ENCODE results near the gene GLIPR1. TPM values are rescaled to one million over a fixed set of nuclear protein-coding genes. Genes with fewer than 3 reads are reported as not detected.
"Not testable (repeated sequence)": the region's sequence is repeated elsewhere in the genome, so short reads cannot be mapped to it uniquely, and the experiment has no call there.

The GLIPR1 gene
- total RNA-seq, 1 donor from 2014 or later = 1.3 TPM

DNA sequence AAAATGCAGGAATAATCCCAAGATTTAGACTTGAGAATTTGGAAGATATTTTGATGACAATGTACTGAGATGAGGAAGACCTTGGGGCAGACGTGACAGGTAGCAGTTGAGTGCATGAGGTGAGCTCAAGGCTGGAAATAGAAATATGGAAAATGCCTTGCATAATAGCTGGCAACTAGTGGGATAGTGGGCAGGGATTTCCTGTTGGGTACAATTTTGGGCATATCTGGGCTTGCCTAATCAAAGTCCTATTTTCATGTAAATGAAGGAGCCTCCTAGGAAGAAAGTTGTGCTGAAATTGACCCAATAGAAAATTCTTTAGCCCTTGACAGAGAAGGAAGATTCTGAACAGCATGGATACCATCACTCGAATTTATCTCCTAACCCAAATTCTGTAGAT lies 6.4 kb upstream of the GLIPR1 start:
- DNase-seq (ENCODE audit: low read depth in 2 of 2) = no peak

DNA sequence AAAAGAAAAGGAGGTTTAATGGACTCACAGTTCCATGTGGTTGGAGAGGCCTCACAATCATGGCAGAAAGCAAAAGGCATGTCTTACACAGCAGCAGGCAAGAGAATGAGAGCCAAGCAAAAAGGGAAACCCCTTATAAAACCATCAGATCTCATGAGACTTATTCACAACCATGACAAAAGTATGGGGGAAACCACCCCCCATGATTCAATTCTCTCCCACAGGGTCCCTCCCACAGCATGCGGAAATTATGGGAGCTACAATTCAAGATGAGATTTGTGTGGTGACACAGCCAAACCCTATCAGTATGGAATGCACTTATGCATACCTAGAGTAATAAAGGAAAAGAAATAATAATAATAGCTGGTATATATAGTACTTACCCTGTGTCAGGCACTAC lies 4.5 kb upstream of the GLIPR1 start:
- no peak for DNase-seq (ENCODE audit: low read depth in 2 of 2)

DNA sequence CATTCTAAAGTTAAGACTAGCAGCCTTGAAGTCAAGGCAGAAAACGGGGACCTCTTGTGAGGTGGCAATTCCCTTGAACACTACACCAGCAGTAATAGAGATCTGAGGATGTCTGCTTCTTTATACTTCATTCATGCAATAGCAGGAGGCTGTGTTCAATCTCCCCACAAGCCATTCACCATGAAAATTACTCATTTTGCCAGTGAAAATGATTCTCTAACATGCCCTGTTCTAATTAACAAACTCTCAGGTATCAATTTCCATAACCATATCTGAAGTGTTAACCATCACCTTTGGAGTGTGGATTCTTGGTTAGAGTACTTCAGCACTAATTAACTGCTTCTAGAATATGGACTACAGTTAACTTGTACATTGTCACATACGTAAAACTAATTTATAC lies 3.4 kb upstream of the GLIPR1 start:
- no peak for DNase-seq (ENCODE audit: low read depth in 2 of 2)

DNA sequence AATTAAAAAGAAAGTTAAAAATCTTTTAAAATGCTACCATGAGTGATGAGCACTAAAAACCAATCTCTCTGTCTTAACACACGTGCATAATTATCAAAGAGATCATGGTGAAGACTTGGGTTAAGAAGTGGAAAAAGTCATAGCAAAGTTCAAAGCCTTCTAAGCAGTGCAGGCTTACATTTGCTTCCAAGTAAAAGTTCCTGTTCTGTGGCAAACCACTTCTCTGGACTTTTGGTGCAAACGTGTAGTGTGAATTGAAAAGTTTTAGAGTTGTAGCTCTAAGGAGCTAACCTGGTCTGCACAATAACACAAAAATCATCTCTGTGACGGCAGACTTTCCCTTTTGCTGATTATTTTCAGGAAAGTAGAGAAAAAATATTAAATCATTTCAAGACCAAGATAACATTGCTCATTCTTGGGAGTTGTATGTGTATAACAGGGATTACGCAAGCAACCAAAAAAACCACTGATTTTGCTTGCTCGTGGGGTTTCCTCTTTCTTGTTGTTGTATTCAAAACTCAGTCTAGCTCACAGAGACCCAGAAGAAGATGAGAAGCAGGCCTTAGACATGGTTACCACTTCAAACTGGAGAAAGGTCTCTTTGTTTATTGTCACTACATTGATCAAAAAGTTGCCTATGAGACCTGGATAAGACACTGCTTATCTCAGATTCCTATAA lies 2.3 kb upstream of the GLIPR1 start:
- no peak for DNase-seq (ENCODE audit: low read depth in 2 of 2)

DNA sequence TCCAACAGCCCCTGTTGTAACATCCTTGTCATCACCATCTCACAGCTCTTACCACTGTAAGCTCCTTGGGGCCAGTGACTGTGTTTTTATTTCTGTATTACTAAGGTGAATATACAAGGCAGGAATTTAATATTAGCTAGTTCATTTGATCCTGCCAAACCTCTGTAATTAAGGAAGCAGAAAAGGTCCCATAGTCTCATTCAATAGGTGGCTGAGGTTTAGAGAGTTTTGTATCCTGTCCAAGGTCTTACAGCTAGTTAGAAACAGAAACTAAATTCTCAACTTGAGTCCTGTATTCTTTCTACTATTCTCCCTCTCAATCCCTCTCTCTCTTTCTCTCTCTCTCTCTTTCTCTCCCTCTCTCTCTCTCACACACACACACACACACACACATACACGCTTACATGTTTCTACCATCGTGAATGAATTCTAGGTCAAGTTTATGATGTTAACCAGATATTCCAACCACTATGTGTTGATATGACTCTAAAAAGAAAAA lies 543 bp upstream of the GLIPR1 start:
- DNase-seq (ENCODE audit: low read depth in 2 of 2) = peak in 1 of 2 donors; percentile 12

DNA sequence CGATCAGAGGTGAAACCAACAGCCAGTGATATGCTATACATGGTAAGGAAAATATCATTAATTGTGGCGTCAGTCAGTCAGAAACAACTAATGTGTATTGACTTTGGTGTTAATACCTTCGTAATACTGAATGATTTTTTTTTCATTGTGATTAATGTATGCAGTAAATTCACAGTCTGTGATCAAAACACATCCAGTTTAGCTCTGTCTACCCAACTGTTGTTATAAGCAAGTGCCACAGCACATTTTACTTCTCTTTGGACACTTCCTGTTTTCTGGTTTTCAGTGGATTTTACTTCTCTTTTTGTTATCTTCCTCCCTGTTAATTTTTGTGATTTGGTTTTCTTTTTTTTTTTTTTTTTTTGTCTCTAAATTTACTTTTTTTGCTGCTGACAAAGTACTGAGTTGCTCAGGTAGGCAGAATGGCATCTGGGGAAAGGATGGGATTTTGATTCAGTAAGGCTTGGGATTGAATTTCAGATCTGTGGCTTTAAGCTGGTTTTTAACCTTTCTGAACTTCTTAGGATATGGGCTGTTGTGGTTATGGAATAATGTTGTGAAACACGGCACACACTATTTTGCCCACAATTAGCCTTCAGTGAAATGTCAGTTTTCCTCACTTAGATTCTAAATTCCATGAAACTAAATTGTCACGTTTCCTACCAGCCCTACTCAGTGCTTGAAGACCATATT lies 604 bp downstream of the GLIPR1 start:
- peak in 1 of 2 donors; percentile 5 for DNase-seq (ENCODE audit: low read depth in 2 of 2)

DNA sequence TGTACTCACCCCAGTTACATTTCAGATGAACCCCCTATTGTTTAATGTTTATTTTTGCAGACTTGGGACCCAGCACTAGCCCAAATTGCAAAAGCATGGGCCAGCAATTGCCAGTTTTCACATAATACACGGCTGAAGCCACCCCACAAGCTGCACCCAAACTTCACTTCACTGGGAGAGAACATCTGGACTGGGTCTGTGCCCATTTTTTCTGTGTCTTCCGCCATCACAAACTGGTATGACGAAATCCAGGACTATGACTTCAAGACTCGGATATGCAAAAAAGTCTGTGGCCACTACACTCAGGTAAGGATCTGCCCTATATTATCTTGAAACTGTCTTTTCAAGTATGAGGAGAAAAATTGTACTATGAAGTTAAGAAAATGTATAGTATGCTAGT lies 1.2 kb downstream of the GLIPR1 start:
- no peak for DNase-seq (ENCODE audit: low read depth in 2 of 2)

DNA sequence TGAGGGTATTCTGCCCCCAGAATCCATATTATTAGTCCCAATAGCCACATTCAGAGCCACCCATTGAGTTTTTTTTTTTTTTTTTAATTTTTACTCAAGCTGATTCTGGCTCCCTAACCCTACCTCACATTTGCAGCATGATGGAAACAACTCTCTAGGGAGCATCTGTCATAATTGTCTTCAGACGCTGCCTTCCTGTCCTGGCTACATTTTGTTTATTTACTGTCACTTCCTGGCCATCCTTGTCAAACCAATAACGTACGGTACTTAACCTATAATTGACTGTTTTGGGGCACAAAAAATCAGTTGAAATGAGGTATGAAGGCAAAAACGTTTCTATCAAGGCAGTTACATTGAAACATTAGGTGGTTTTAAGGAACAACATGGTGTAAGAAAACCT lies 2.1 kb downstream of the GLIPR1 start:
- DNase-seq (ENCODE audit: low read depth in 2 of 2) = peak in 1 of 2 donors; percentile 17

DNA sequence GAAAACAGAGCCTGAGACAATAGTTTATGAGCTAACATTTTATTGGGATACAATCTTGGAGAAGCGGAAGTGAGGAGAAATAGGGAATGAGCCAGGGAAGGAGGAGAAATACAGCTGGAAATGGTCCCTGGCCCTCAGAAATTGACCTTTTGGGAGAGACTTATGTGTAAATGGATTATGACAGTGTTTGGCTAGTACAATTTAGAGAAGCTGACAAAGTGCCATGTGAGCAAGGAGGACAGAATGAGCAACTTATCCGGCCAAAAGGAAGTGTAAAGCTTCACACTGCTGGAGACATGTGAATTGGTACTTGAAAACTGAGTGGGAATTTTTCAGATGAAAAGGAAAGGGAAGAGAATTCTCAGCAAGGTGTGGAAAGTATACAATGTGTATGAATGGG lies 2.9 kb downstream of the GLIPR1 start:
- DNase-seq (ENCODE audit: low read depth in 2 of 2) = no peak

DNA sequence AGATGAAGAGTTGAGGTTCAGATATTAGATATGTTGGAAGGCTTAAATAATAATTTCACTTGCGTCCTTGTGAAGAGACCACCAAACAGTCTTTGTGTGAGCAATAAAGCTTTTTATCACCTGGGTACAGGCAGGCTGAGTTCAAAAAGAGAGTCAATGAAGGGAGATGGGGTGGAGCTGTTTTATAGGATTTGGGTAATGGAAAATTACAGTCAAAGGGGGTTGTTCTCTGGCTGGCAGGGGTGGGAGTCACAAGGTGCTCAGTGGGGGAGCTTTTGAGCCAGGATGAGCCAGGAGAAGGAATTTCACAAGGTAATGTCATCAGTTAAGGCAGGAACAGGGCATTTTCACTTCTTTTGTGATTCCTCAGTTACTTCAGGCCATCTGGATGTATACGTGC lies 3.9 kb downstream of the GLIPR1 start:
- DNase-seq (ENCODE audit: low read depth in 2 of 2) = not testable (repeated sequence)

DNA sequence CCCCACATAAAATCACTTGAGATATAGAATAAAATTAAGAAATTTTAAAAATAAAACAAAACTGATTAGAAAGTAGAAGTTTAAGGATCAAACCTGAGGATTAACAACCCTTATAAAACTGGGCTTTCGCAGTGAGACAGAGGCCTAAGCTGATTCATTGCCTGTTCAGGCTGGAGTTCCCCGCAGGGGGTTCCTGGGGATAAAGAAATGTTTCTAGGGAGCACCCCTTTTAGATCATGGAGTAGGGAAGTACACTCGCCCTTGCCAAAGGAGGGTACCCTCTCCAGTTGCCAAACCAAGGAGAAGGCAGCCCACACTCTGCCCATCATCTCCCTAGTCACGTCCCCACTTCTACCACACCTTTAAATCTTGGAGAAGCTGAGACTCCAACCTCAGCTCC lies 6.8 kb downstream of the GLIPR1 start:
- no peak for DNase-seq (ENCODE audit: low read depth in 2 of 2)

DNA sequence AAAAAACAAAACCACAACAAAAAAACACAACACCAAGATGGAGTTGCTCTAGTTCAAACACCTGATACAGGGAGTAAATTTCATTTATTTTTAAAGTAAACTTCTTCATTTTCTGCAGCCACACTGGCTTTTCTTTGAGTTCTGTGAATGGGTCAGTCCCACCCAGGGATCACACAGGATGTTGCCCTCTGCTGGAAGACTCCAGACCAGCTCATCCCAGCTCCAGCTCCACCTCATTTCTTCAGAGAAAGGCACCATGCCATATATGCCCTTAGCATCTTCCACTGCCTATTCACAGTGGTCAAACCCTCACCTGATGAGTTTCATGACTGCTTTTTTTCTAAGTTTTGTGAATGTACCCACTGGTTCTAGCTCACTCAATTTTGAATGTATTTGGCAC lies 8.0 kb downstream of the GLIPR1 start:
- DNase-seq (ENCODE audit: low read depth in 2 of 2) = peak in 1 of 2 donors; percentile 12

DNA sequence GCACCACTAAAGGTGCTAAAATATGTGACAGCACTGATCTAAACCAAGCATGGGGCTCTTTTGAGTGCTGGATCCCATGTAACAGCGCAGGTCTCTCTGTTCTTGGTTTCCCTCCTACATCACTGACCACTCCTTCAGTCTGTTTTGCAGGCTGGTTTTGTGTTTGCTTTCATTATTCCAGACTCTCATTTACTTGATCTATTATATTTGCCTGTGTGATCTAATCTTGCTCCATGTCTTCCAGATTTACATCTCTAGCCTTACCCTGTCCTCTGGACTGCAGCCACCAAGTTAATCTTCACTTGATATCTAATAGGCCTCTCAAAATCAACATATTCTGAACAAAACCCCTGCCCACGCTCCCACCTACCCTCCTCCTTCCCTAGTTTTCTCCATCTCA lies 8.6 kb downstream of the GLIPR1 start:
- no peak for DNase-seq (ENCODE audit: low read depth in 2 of 2)

DNA sequence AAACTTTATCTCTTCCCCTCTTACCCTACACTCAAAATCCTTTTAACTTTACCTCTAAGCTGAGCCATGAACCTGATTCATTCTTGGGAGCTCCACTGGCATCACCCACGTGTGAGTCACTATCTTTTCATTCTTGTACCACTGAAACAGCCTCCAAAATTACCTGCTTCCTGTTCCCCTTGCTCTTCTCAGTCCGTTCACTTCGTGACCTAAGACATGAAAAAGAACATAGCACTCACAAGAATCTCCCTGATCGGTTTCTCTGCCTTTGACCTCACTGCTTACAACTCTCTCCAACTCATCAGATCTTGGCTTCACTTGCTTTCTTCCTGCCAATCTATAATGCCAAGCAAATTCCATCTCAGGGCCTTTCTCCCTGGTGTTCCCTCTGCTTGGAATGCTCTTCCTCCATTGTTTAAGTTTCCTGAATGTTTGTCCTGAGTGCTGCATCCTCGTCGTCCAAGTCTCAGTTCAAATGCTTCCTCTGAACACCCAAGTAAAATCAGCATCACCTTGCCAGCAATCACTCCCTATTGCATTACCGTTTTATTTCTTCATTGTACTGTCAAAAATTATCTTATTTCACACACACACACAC lies 9.2 kb downstream of the GLIPR1 start:
- peak in 1 of 2 donors; percentile 34 for DNase-seq (ENCODE audit: low read depth in 2 of 2)

DNA sequence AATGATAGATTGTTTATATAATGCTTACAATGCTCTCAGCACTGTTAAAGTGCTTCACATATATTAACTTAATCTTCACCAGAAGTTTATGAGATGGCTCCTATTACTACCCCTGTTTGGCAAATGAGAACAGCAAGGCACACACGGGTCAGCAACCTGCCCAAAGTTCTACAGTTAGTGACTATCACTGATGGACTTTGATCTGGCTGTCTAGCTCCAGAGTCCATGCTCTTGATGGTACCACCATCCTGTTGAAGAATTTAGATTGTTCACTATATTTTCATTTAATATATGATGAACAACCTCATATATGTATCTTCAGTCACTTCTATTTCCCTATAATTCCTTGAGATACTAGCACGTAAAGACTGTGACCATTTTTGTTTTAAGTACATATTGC lies 10.6 kb downstream of the GLIPR1 start:
- DNase-seq (ENCODE audit: low read depth in 2 of 2) = no peak

DNA sequence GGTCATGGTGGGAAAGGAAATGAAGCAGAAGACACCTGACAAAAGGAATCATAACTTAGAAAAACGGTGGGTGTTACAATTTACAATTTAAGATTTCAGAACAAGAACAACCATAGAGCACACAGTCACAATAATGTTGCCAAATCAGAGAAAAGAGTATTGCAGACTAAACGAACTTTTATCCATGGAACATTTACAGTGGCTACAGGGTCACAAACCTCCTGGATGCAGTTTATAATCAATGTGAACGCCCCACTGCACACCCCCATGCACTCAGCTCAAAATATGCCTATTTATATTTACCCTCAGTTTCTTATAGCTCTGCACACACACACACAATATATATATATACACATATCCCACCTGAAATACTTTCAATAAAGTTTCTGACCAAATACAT lies 22.9 kb downstream of the GLIPR1 start:
- no peak for DNase-seq (ENCODE audit: low read depth in 2 of 2)

DNA sequence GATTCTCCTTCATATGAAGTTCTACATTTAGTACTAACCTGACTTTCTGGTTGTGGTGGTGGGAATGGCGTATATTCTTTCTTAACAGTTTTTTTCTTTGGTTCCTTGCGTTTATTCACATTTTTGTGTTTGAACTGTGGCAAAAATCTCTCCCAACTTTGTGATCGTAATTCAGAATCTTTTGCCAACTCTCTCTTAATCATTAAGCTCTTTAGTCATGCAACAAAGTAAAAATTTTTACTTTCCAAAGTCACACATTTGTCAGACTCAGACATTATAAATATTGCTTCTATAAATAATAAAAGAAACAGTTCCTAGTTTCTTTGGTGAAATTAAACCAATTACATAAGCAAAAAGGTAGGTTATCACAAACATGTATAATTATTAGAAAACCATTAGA lies 23.3 kb downstream of the GLIPR1 start:
- no peak for DNase-seq (ENCODE audit: low read depth in 2 of 2)

DNA sequence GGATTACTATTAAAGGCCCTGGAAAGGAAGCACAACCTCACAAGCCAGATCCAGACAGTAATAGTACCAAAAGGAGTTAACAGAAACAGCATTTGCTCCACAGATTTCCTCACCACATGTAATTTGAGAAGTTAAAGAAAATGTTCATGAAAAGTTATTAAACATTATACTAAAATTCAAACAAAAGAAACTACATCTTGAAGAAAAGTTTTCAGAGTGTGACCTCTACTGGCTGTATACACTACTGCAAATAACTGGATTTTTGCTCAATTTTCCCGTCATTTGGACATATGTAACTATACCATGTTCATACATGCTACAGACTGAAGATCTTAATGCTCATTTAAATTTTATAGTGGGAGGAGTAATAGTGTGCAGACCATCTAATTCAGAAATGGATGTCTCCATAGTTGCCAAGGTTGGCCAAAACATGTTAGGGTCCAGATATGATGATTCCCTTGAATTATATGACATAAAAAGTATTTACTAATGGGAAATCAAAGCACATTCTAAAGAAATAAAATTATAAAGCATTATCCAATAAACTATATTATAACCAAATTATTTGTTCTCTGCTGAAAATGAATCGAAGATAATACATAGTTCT lies 25.3 kb downstream of the GLIPR1 start:
- peak; percentile 4 to 48 for DNase-seq (ENCODE audit: low read depth in 2 of 2)

DNA sequence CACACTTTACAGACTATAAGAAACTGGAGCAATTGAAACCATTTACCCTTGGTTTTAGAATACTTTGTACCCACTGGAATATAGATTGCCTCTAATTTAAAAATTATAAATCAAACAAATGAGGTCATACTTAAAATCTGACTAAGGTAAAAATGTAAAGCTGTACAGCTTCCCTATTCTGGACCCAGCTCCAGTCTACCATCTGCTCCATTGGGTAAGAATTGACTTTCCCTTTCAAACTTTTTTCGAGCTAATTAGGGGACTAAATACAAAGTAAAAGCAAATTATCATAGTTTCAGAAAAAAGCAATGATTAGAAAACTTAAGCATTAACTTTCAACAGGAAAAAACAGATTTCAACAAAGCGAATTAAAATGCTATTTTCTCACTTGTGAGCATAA lies 26.5 kb downstream of the GLIPR1 start:
- DNase-seq (ENCODE audit: low read depth in 2 of 2) = no peak

DNA sequence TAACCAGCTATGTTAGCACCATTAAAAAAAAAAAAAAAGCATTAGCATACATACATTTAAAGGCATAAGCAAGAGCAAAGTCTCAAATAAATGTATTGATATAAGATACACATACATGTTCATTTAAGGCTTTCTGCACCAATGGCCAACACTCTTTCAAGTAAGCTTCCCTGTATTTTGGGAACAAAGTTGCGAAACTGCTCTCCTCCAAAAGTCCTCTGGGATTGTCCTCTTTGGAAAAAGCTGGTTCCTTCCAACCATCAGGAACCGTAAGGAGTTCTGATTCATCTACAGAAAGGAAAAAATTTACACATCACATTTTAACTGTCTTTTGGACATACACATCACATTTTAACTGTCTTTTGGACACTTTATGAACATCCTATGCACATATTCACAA lies 27.6 kb downstream of the GLIPR1 start:
- DNase-seq (ENCODE audit: low read depth in 2 of 2) = no peak

DNA sequence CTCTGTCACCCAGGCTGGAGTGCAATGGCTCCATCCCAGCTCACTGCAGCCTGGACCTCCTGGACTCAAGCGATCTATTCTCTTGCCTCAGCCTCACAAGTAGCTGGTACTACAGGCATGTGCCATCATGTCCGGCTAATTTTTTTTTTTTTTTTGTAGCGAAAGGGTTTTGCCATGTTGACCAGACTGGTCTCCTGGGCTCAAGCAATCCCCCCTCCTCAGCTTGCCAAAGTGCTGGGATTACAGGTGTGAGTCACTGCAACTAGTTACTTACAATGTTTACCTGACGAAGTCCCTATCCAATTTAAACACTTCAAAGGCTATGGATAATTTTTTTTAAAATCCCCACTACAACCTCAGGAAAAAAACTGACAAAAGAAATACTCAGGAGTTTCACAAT lies 29.1 kb downstream of the GLIPR1 start:
- DNase-seq (ENCODE audit: low read depth in 2 of 2) = no peak

Data from dermis microvascular lymphatic vessel endothelial cell (primary cell).